CD8-positive, alpha-beta memory T cell (primary cell): ENCODE measurements around the gene NDUFA13. TPM values are rescaled to one million over a fixed set of nuclear protein-coding genes. Genes with fewer than 3 reads are reported as not detected.

ENCODE experiments used
- CTCF ChIA-PET: fragments of 350-600 bp; sonication (Branson Sonifier 250); formaldehyde crosslinking; loops from one replicate; lab custom pipeline; 2021; ENCODE audit warnings: antibody characterized with exemption; lab: Charles Lee
- POLR2A ChIA-PET: fragments of 350-600 bp; sonication (Branson Sonifier 250); formaldehyde crosslinking; loops from one replicate; lab custom pipeline; 2021; ENCODE audit warnings: antibody characterized with exemption; lab: Charles Lee
- DNase-seq, 5 donors: peaks; one replicate each; pipeline versions ENCODE4 v3.0.0 to v3.0.0-alpha.2; 2020 to 2022; ENCODE audit warnings: mixed read lengths in 1 of 5
- H3K27ac ChIP-seq: one replicate; pipeline ENCODE4 v1.7.0; 2013; ENCODE audit warnings: low read depth, mild to moderate bottlenecking, low read length, moderate library complexity
- H3K27me3 ChIP-seq: 2 replicates; pipeline ENCODE4 v1.7.0; 2013; ENCODE audit warnings: low read length, mild to moderate bottlenecking; ENCODE audit not compliant: insufficient read depth, poor library complexity, severe bottlenecking
- H3K36me3 ChIP-seq: 2 replicates; pipeline ENCODE4 v1.7.0; 2013; ENCODE audit warnings: mild to moderate bottlenecking, low read length, moderate library complexity; ENCODE audit not compliant: insufficient read depth
- H3K4me1 ChIP-seq: 2 replicates; pipeline ENCODE4 v1.7.0; 2013; ENCODE audit warnings: mild to moderate bottlenecking, low read length, moderate library complexity; ENCODE audit not compliant: insufficient read depth
- H3K4me3 ChIP-seq: 2 replicates; pipeline ENCODE4 v1.7.0; 2013; ENCODE audit warnings: mild to moderate bottlenecking, low read length
- H3K9me3 ChIP-seq: 2 replicates; pipeline ENCODE4 v1.7.0; 2013; ENCODE audit warnings: mild to moderate bottlenecking, low read length
- H3K27ac Mint-ChIP-seq, 8 donors: one replicate each; pipeline ENCODE4 v1.8.0; 2020 to 2021; ENCODE audit warnings: mixed read lengths in 8 of 8, mild to moderate bottlenecking in 6 of 8, inconsistent platforms in 3 of 8, moderate library complexity in 3 of 8
- H3K27me3 Mint-ChIP-seq, 2 donors: one replicate each; pipeline ENCODE4 v1.8.0; 2020 to 2021; ENCODE audit warnings: mixed read lengths in 2 of 2, mild to moderate bottlenecking in 1 of 2, moderate library complexity in 1 of 2
- H3K36me3 Mint-ChIP-seq, 3 donors: one replicate each; pipeline ENCODE4 v1.8.0; 2020 to 2021; ENCODE audit warnings: mixed read lengths in 3 of 3, inconsistent platforms in 1 of 3, mild to moderate bottlenecking in 1 of 3
- H3K4me1 Mint-ChIP-seq, 3 donors: one replicate each; pipeline ENCODE4 v1.8.0; 2020 to 2021; ENCODE audit warnings: mixed read lengths in 3 of 3, inconsistent platforms in 1 of 3, mild to moderate bottlenecking in 1 of 3
- H3K4me3 Mint-ChIP-seq, 7 donors: one replicate each; pipeline ENCODE4 v1.8.0; 2020 to 2021; ENCODE audit warnings: mixed read lengths in 7 of 7, mild to moderate bottlenecking in 6 of 7, moderate library complexity in 4 of 7, inconsistent platforms in 2 of 7
- H3K9me3 Mint-ChIP-seq, 5 donors: one replicate each; pipeline ENCODE4 v1.8.0; 2020 to 2022; ENCODE audit warnings: mixed read lengths in 5 of 5, mild to moderate bottlenecking in 3 of 5, moderate library complexity in 2 of 5, inconsistent platforms in 1 of 5
- polyA plus RNA-seq: library from polyadenylated mRNA; unstranded; fragments of 300-500 nt; fragmentation: Illumina TruSeq; gene quantifications from one replicate; pipeline ENCODE4 v1.2.3, GENCODE V29; 2021
- total RNA-seq, 2 experiments: library from RNA; stranded (reverse); gene quantifications; one replicate each; pipeline ENCODE4 v1.2.3, GENCODE V29; 2021

NDUFA13 gene
- total and polyA plus RNA-seq, 3 experiments from 2014 or later, result 334 to 341 (median 337) TPM

DNA sequence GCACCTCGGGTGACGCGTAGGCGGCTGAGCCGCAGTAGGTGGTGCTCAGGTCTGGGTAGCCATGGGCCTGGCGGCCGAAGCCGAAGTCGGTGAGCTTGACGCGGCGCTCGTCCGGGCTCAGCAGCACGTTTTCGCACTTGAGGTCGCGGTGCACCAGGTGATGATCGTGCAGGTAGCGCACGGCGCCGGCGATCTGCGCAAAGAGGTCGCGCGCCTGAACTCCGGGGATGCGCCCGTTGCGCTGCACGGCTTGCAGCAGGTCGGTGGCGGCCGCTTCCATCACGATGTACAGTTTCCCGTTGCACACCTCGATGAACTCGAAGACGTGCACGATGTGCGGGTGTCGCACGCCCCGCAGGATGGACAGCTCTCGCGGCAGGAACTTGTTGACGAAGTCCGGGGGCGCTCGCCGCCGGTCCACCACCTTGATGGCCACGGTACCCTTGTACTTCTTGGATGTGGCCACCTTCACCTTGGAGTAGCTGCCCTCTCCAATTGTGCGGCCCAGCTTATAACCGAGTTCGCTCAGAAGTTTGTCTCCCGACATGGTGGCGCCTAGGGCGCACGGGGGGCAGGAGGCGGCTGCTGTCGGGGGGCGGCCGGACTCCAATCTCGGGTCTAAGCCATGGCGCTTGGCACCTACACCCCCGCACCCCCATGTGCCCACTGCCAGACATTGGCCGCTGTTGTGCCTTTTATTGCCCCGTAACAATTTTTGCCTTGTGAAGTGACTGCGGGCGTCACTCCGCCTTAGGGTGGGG lies 964 bp upstream of the NDUFA13 start, which contains the start of gene TSSK6:
TSSK6 (minus strand) TSS at position 668 of the 761 bp plus-strand sequence; CDS start at position 547, 121 bp downstream.
- peaks cover 21% of the 10 kb centered on the region for H3K4me1 ChIP-seq
- H3K4me3 Mint-ChIP-seq, result peak within 1 kb of the TSS; percentile 94 to 98 (median 96)
- peak within 1 kb of the TSS; percentile 87 to 97 (median 96) for H3K27ac Mint-ChIP-seq
- peak within 1 kb of the TSS; percentile 95 for H3K4me3 ChIP-seq
- no peak for DNase-seq
- peaks cover 0 to 3% of the 10 kb centered on the region in 2 donors for H3K27me3 Mint-ChIP-seq
- H3K4me1 Mint-ChIP-seq, result peaks cover 25 to 43% (median 29%) of the 10 kb centered on the region in 3 donors
- no peaks in the 10 kb centered on the region for H3K9me3 ChIP-seq
- POLR2A ChIA-PET, result interaction anchor here (0.9 to 2.1 kb wide), 8 partner anchors 26 to 262 kb away, joined by 3 to 8 read pairs (median 4); partner anchors contain the start of gene ZNF101
- CTCF ChIA-PET, result interaction anchor here (1.6 to 2.1 kb wide), 2 partner anchors 17 to 24 kb away, joined by 4 to 6 read pairs; no protein-coding TSS in a partner anchor
- H3K36me3 Mint-ChIP-seq, result peaks cover 0 to 20% (median 3%) of the 10 kb centered on the region in 3 donors
- no peaks in the 10 kb centered on the region for H3K36me3 ChIP-seq
- H3K9me3 Mint-ChIP-seq, result no peaks in the 10 kb centered on the region
- H3K27me3 ChIP-seq, result no peaks in the 10 kb centered on the region
- peak within 1 kb of the TSS; percentile 83 for H3K27ac ChIP-seq

DNA sequence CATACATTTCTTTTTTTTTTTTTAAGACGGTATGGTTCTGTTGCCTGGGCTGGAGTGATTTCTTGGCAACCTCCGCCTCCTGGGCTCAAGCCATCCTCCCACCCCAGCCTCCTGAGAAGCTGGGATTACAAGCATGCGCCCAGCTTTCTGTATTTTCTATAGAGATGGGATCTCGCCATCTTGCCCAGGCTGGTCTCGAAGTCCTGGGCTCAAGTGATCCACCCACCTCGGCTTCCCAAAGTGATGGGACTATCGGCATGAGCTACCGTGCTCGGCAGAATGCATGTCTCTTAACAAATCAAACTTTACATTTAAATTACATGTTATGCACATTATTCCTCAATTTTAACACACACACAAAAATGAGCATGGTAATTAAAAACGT lies 1.2 kb downstream of the NDUFA13 start:
- Histone ChIP-seq H3K9me3 (no peaks in the 10 kb centered on the region), H3K27ac (no peak overlapping the region), H3K27me3 (no peaks in the 10 kb centered on the region), H3K36me3 (no peaks in the 10 kb centered on the region), H3K4me1 (peaks cover 27% of the 10 kb centered on the region), H3K4me3 (no peak overlapping the region)
- CTCF ChIA-PET, result no interaction called here
- Mint-ChIP-seq H3K4me1 (peaks cover 31 to 54% (median 38%) of the 10 kb centered on the region in 3 donors), H3K4me3 (peak overlapping the region; percentile 94 to 98 (median 96)), H3K27me3 (peaks cover 0 to 3% of the 10 kb centered on the region in 2 donors), H3K36me3 (peaks cover 0 to 31% (median 3%) of the 10 kb centered on the region in 3 donors), H3K9me3 (no peaks in the 10 kb centered on the region), H3K27ac (peak overlapping the region in 6 of 8 donors; percentile 15 to 97 (median 86))
- POLR2A ChIA-PET, result interaction anchor here (0.6 kb wide), 1 partner anchor 346 kb away, joined by 4 read pairs; no protein-coding TSS in a partner anchor
- DNase-seq, result no peak

DNA sequence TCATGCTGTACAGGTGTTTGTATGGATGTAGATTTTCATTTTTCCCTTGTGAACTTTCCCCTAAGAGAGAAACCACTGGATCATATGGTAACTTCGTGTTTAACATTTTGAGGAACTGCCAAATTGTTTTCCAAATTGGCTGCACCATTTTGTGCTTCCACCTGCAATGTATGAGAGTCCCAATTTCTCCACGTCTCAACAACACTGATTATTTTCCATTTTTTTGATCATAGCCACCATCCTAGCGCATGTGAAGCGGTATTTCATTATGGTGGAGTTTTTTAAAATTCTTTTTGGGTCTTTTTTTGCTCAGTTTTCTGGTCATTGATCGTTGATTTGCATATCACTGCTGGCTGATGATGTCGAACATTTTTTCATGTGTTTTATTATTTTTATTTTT lies 5.0 kb downstream of the NDUFA13 start:
- Histone ChIP-seq H3K4me1 (peaks cover 24% of the 10 kb centered on the region), H3K36me3 (no peaks in the 10 kb centered on the region), H3K27ac (no peak overlapping the region), H3K4me3 (no peak overlapping the region), H3K27me3 (no peaks in the 10 kb centered on the region), H3K9me3 (no peaks in the 10 kb centered on the region)
- Mint-ChIP-seq H3K9me3 (no peaks in the 10 kb centered on the region), H3K27ac (peak overlapping the region in 1 of 8 donors; percentile 20), H3K36me3 (peaks cover 0 to 52% (median 3%) of the 10 kb centered on the region in 3 donors), H3K4me3 (peak overlapping the region in 1 of 7 donors; percentile 59), H3K4me1 (peaks cover 34 to 51% (median 44%) of the 10 kb centered on the region in 3 donors), H3K27me3 (peaks cover 0 to 2% of the 10 kb centered on the region in 2 donors)
- ChIA-PET CTCF (interaction anchor here (2.0 kb wide), 1 partner anchor 11 kb away, joined by 6 read pairs; no protein-coding TSS in a partner anchor), POLR2A (no interaction called here)
- DNase-seq, result no peak

DNA sequence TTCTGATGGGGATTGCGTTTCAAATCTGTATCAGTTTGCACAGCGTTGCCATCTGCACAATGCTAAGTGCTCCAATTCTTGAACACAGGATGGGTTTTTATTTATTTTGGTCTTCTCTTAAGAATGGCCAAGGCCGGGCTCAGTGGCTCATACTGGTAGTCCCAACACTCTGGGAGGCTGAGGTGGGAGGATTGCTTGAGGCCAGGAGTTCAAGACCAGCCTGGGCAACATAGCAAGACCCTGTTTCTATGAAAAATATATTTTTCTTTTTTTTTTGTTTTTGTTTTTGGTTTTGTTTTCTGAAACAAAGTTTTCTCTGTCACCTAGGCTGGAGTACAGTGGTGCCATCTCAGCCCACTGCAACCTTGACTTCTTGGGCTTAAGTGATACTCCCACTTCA lies 7.2 kb downstream of the NDUFA13 start:
- no peaks in the 10 kb centered on the region for H3K27me3 ChIP-seq
- H3K27ac ChIP-seq, result no peak overlapping the region
- H3K27ac Mint-ChIP-seq, result peak overlapping the region in 1 of 8 donors; percentile 7
- no peaks in the 10 kb centered on the region for H3K27me3 Mint-ChIP-seq
- no peaks in the 10 kb centered on the region for H3K9me3 Mint-ChIP-seq
- no peaks in the 10 kb centered on the region for H3K9me3 ChIP-seq
- H3K4me1 Mint-ChIP-seq, result peaks cover 19 to 31% (median 23%) of the 10 kb centered on the region in 3 donors
- ChIA-PET POLR2A (no interaction called here), CTCF (no interaction called here)
- no peak overlapping the region for H3K4me3 ChIP-seq
- peaks cover 10% of the 10 kb centered on the region for H3K4me1 ChIP-seq
- no peak for DNase-seq
- no peaks in the 10 kb centered on the region for H3K36me3 ChIP-seq
- H3K4me3 Mint-ChIP-seq, result no peak overlapping the region
- peaks cover 0 to 63% (median 3%) of the 10 kb centered on the region in 3 donors for H3K36me3 Mint-ChIP-seq

DNA sequence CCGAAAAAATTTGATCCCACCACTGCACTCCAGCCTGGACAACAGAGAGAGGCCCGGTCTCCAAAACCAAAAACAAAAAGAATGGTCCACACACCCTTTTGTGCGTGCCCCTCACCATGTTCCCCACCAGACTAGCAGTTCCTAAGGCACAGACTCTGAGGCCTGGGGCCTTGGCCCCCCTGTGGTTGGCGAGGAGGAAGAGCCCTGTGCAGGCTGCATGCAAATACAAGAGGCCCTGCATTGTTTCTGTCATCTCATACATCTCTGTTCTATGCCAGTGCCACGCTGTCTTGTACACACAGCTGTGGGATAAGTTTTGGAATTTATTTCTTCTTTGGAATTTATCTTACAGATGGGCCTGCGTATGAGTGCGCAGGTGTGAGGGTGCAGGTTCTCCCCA lies 8.0 kb downstream of the NDUFA13 start:
- Mint-ChIP-seq H3K27me3 (no peaks in the 10 kb centered on the region), H3K27ac (peak overlapping the region in 1 of 8 donors; percentile 39), H3K4me3 (no peak overlapping the region), H3K36me3 (peaks cover 0 to 67% (median 3%) of the 10 kb centered on the region in 3 donors), H3K4me1 (peaks cover 19 to 30% (median 21%) of the 10 kb centered on the region in 3 donors), H3K9me3 (no peaks in the 10 kb centered on the region)
- Histone ChIP-seq H3K4me1 (peaks cover 10% of the 10 kb centered on the region), H3K9me3 (no peaks in the 10 kb centered on the region), H3K27me3 (no peaks in the 10 kb centered on the region), H3K36me3 (no peaks in the 10 kb centered on the region), H3K27ac (no peak overlapping the region), H3K4me3 (no peak overlapping the region)
- ChIA-PET POLR2A (no interaction called here), CTCF (no interaction called here)
- no peak for DNase-seq

DNA sequence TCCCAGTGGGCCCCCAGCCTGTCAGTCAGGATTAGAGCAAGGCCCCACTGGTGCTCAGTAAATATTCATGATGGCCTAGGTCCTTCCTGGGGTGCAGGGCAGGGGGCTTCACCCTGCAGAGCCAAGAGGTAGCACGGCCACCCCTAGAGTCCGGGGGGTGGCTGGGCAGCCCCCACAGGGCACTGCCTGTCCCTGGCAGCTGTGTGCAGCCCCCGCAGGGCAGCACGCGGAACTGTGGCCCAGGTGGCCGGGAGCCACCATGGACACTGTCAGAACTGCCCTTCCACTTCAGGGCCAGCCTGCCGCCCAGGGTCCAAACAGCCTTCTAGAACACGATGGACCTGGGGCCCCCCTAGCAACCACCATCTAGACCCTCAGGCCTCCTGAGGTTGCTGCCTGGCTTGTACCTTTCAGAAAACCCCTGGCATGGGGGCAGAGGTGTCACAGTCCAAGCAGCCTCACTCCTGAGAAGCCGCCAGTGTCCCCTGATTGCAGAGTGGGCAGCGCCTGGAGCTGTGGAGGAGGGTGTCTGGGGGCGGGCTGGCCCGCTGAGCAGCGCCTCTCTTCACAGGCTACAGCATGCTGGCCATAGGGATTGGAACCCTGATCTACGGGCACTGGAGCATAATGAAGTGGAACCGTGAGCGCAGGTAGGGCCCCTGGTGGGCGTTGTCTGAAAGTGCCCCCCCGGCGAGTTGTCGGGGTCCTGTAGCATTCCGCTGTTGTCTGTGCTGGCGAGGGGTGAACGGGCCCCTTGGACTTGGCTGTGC lies 9.8 kb downstream of the NDUFA13 start:
- H3K27me3 Mint-ChIP-seq, result no peaks in the 10 kb centered on the region
- H3K4me3 ChIP-seq, result no peak overlapping the region
- no peaks in the 10 kb centered on the region for H3K9me3 ChIP-seq
- H3K36me3 Mint-ChIP-seq, result peaks cover 0 to 60% (median 4%) of the 10 kb centered on the region in 3 donors
- H3K4me1 ChIP-seq, result peaks cover 6% of the 10 kb centered on the region
- H3K4me3 Mint-ChIP-seq, result peak overlapping the region in 1 of 7 donors; percentile 40
- peak overlapping the region in 2 of 8 donors; percentile 36 to 54 for H3K27ac Mint-ChIP-seq
- peaks cover 9 to 13% (median 12%) of the 10 kb centered on the region in 3 donors for H3K4me1 Mint-ChIP-seq
- CTCF ChIA-PET, result interaction anchor here (1.2 kb wide), 1 partner anchor 30 kb away, joined by 3 read pairs; no protein-coding TSS in a partner anchor
- POLR2A ChIA-PET, result no interaction called here
- DNase-seq, result no peak
- no peaks in the 10 kb centered on the region for H3K27me3 ChIP-seq
- H3K9me3 Mint-ChIP-seq, result no peaks in the 10 kb centered on the region
- no peaks in the 10 kb centered on the region for H3K36me3 ChIP-seq
- H3K27ac ChIP-seq, result no peak overlapping the region

DNA sequence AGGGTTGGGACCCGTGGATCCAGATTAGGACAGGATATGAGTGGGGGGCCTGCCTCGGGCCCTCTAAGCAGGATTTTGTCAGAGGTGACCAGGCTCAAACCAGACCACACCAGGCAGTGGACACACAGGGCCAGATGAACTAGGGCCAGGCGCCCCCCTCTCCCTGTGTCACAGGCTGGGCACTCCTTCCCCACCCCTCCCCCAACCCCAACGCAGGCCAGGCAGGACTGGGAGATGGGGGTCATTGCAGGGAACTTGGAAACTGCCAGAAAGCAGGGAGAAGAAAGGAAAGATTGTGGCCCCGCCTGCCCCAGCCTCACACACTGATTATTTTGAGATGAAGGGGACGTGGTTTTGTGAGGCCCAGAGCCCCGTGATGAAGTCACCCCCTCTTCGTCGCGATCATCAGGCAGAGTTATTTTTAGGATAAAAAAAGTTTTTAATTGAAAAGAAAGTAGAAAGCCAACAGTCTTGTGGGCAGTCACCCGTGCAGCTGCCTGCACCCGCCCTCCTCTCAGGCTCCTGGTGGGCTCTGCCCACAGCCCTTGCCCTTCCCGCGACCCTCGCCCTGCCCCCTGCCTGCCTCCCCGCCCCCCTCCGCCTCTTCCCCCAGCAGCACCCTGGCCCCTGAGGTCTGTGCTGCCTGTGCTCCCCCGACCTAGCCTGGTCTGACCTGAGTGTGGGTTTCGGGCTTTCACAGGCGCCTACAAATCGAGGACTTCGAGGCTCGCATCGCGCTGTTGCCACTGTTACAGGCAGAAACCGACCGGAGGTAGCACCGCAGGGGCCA lies 10.8 kb downstream of the NDUFA13 start:
- POLR2A ChIA-PET, result no interaction called here
- H3K27me3 ChIP-seq, result no peaks in the 10 kb centered on the region
- no peaks in the 10 kb centered on the region for H3K9me3 Mint-ChIP-seq
- CTCF ChIA-PET, result no interaction called here
- H3K9me3 ChIP-seq, result no peaks in the 10 kb centered on the region
- H3K4me3 ChIP-seq, result no peak overlapping the region
- peaks cover 6 to 9% (median 7%) of the 10 kb centered on the region in 3 donors for H3K4me1 Mint-ChIP-seq
- H3K4me3 Mint-ChIP-seq, result no peak overlapping the region
- no peak for DNase-seq
- H3K27me3 Mint-ChIP-seq, result no peaks in the 10 kb centered on the region
- peaks cover 0 to 58% (median 5%) of the 10 kb centered on the region in 3 donors for H3K36me3 Mint-ChIP-seq
- H3K27ac Mint-ChIP-seq, result peak overlapping the region in 1 of 8 donors; percentile 63
- H3K27ac ChIP-seq, result no peak overlapping the region
- no peaks in the 10 kb centered on the region for H3K36me3 ChIP-seq
- H3K4me1 ChIP-seq, result peaks cover 4% of the 10 kb centered on the region
